Keratinocyte (primary cell): ENCODE data around the gene LEFTY2. TPM values are rescaled to one million over a fixed set of nuclear protein-coding genes. Genes with fewer than 3 reads are reported as not detected.

ENCODE experiments used
- DNase-seq: peaks from one replicate; pipeline ENCODE4 v3.0.0-alpha.2; 2011; ENCODE audit warnings: low read depth, missing footprints, low spot score
- FAIRE-seq: peaks from 2 replicates; lab custom pipeline; 2011; peaks lifted over from hg19 to GRCh38; lab: Jason Lieb, UNC
- H2AFZ ChIP-seq: 2 replicates; pipeline ENCODE4 v1.6.0; 2012; ENCODE audit warnings: low read length, control low read depth, inconsistent platforms; ENCODE audit not compliant: control insufficient read depth
- H3K27ac ChIP-seq: 2 replicates; pipeline ENCODE4 v1.5.1; 2011; ENCODE audit warnings: low read length; ENCODE audit not compliant: control insufficient read depth, insufficient read depth
- H3K27me3 ChIP-seq: 3 replicates; pipeline ENCODE4 v1.6.0; 2011; ENCODE audit warnings: low read length; ENCODE audit not compliant: control insufficient read depth, insufficient read depth; ENCODE audit errors: extremely low read depth
- H3K36me3 ChIP-seq, 2 experiments: 2 replicates in 1 of 2; 3 replicates in 1 of 2; pipeline ENCODE4 v1.5.1; 2011; ENCODE audit warnings: low read length in 2 of 2, mild to moderate bottlenecking in 1 of 2; ENCODE audit not compliant: control insufficient read depth in 2 of 2, insufficient read depth in 2 of 2; ENCODE audit errors: extremely low read depth in 1 of 2
- H3K4me1 ChIP-seq: 3 replicates; pipeline ENCODE4 v1.5.1; 2011; ENCODE audit warnings: low read length; ENCODE audit not compliant: control insufficient read depth, insufficient read depth; ENCODE audit errors: extremely low read depth
- H3K4me2 ChIP-seq: 3 replicates; pipeline ENCODE4 v1.6.0; 2011; ENCODE audit warnings: low read depth, low read length; ENCODE audit not compliant: control insufficient read depth, insufficient read depth; ENCODE audit errors: extremely low read depth
- H3K4me3 ChIP-seq, 3 experiments: fragments of 200-600 bp in 1 of 3; sonication (generic) in 1 of 3; 2 replicates in 2 of 3; 3 replicates in 1 of 3; pipeline ENCODE4 v1.5.1; 2011 to 2016; ENCODE audit warnings: low read length in 3 of 3, mild to moderate bottlenecking in 3 of 3, control low read depth in 2 of 3, inconsistent platforms in 1 of 3, low read depth in 1 of 3, mixed read lengths in 1 of 3, mixed run types in 1 of 3, moderate library complexity in 1 of 3; ENCODE audit not compliant: control insufficient read depth in 2 of 3, insufficient read depth in 2 of 3; ENCODE audit errors: extremely low read depth in 1 of 3
- H3K79me2 ChIP-seq: 2 replicates; pipeline ENCODE4 v1.6.0; 2012; ENCODE audit warnings: low read length; ENCODE audit not compliant: control insufficient read depth, insufficient read depth
- H3K9ac ChIP-seq: 3 replicates; pipeline ENCODE4 v1.6.0; 2011; ENCODE audit warnings: low read length; ENCODE audit not compliant: control insufficient read depth, insufficient read depth; ENCODE audit errors: extremely low read depth
- H3K9me1 ChIP-seq: 3 replicates; pipeline ENCODE4 v1.6.0; 2011; ENCODE audit warnings: low read length; ENCODE audit not compliant: control insufficient read depth, insufficient read depth; ENCODE audit errors: extremely low read depth
- H3K9me3 ChIP-seq: 2 replicates; pipeline ENCODE4 v1.5.1; 2012; ENCODE audit warnings: low read depth, low read length; ENCODE audit not compliant: control insufficient read depth
- H4K20me1 ChIP-seq: 3 replicates; pipeline ENCODE4 v1.6.0; 2011; ENCODE audit warnings: low read length; ENCODE audit not compliant: control insufficient read depth, insufficient read depth; ENCODE audit errors: extremely low read depth
- CTCF ChIP-seq, 3 experiments: IDR thresholded peaks in 1 of 3; conservative IDR thresholded peaks in 1 of 3; optimal IDR thresholded peaks in 1 of 3; 2 replicates in 2 of 3; 3 replicates in 1 of 3; pipeline versions ENCODE3 to v1.5.1; 2011; ENCODE audit warnings: low read length in 3 of 3, mild to moderate bottlenecking in 3 of 3, moderate library complexity in 2 of 3, control low read depth in 1 of 3, inconsistent platforms in 1 of 3; ENCODE audit not compliant: insufficient read depth in 2 of 3; ENCODE audit errors: extremely low read depth in 1 of 3
- EZH2 ChIP-seq: IDR thresholded peaks from one replicate; pipeline ENCODE4 v1.6.1; 2012; ENCODE audit warnings: inconsistent platforms, mild to moderate bottlenecking, low read length, moderate library complexity
- dilution Hi-C: fragments of 300-500 bp; cut with MboI; formaldehyde crosslinking; loops from one replicate; pipeline ENCODE4 v1.7.0; 2020; ENCODE audit warnings: low sequenced_read_pairs; ENCODE audit not compliant: extremely low pct_ligation_motif_present
- polyA plus RNA-seq, 5 experiments: library from polyadenylated mRNA; depleted of rRNA in 3 of 5; stranded (reverse) in 3 of 5; stranded (forward) in 1 of 5; unstranded in 1 of 5; fragments of >200 nt; gene quantifications; 1 replicate in 1 of 5; 2 replicates in 3 of 5; 3 replicates in 1 of 5; pipeline versions ENCODE4 v1.2.1 to v1.2.3, GENCODE V29; 2011 to 2012; ENCODE audit warnings: missing spikeins in 2 of 5, low read depth in 1 of 5, low replicate concordance in 1 of 5

Gene LEFTY2
- polyA plus RNA-seq, 1 donor (not counting 4 experiments of a cell fraction or from before 2014, with no cell fraction given): not detected

DNA sequence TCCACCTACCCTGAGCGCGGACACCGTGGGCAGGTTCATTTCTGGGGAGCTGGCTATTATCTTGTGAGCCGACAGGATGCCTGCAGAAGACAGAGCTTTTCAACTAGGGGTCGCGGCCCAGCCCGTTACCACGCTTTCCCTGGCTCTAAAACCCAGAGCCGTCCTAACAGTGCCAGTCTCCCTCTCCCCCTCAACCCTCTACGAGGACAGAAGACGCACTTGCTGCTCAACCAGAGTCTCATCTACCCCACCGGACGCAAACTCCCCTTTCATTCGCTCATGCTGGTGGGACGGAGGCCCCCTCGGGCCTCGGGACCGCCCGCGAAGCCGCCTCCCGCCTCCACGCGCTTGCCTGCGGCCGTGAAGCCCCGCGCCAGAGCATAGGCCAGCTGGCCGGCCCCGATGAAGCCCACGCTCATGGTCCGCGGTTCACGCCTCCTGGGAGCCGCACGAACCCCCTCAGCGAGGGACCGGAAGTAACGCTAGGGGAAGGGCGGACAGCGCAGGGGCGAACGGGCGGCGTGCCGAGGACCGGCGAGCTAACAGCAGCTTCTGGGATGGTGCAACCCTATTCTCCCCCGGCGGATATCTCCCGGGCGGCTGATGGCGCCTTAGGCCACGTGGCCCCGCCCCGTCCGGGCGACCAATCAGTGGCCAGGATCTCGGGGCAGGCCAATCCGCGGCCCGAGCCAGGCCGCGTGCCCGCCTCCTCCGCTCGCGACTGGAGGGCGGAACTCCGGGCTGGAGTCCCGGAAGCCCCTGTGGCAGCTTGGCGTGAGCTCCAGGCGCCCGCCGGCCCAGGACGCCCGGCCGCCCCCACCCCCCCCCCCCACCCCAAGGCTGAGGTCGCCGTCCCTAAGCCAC lies 17.1 kb downstream of the LEFTY2 start, which contains the start of gene PYCR2:
TSS of gene PYCR2 (minus strand) at position 559 of the 864 bp plus-strand sequence. CDS start at position 419, 140 bp downstream.
- Histone ChIP-seq H3K9ac (peak within 1 kb of the TSS; percentile 95), H4K20me1 (peaks cover 7% of the 10 kb centered on the region), H3K36me3 (peaks cover 4 to 19% of the 10 kb centered on the region in 2 experiments), H3K27me3 (no peaks in the 10 kb centered on the region), H3K27ac (peak within 1 kb of the TSS; percentile 93), H3K79me2 (peaks cover 11% of the 10 kb centered on the region), H3K4me3 (peak within 1 kb of the TSS; percentile 94 to 98 (median 97)), H3K4me1 (peaks cover 40% of the 10 kb centered on the region), H2AFZ (peak within 1 kb of the TSS; percentile 77), H3K9me3 (no peaks in the 10 kb centered on the region), H3K9me1 (peaks cover 6% of the 10 kb centered on the region), H3K4me2 (peak within 1 kb of the TSS; percentile 93)
- DNase-seq (peak; percentile 70), FAIRE-seq (peak; percentile 36)
- TF ChIP-seq CTCF (optimal IDR thresholded peaks at IDR 0.05 in 1 of 3, IDR thresholded peaks at IDR 0.05 in 1 of 3, conservative IDR thresholded peaks at IDR 0.05 in 1 of 3; ENCODE audit: extremely low read depth in 1 of 3, insufficient read depth in 2 of 3, low read length in 3 of 3): no peak
- TF ChIP-seq EZH2: no peak
- dilution Hi-C loops: no loop called here

DNA sequence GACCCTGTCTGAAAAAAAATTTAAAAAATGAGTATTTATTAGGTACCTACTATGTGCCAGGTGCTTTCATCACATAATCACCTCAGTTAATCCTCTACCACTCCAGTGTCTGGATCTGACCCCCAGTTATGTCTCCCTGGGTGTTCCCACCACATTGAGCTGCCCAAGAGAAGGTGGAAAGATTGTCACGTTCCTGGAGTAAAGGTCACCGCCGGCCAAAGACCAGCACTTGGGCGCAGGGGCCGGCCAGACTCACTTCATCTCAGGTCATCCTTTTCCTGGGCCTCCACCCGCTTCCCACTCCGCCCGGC lies 17.7 kb downstream of the LEFTY2 start:
- DNase-seq (no peak), FAIRE-seq (no peak)
- no peaks in the 10 kb centered on the region for H3K27me3 ChIP-seq
- peak overlapping the region; percentile 77 for H2AFZ ChIP-seq
- peak overlapping the region; percentile 93 for H3K4me2 ChIP-seq
- H3K9me1 ChIP-seq: peaks cover 6% of the 10 kb centered on the region
- dilution Hi-C loops: no loop called here
- peaks cover 4 to 20% of the 10 kb centered on the region in 2 experiments for H3K36me3 ChIP-seq
- H3K4me3 ChIP-seq: peak overlapping the region; percentile 94 to 98 (median 97)
- peak overlapping the region; percentile 95 for H3K9ac ChIP-seq
- TF ChIP-seq CTCF (optimal IDR thresholded peaks at IDR 0.05 in 1 of 3, IDR thresholded peaks at IDR 0.05 in 1 of 3, conservative IDR thresholded peaks at IDR 0.05 in 1 of 3; ENCODE audit: extremely low read depth in 1 of 3, insufficient read depth in 2 of 3, low read length in 3 of 3): no peak
- no peak for TF ChIP-seq EZH2
- H3K9me3 ChIP-seq: no peaks in the 10 kb centered on the region
- peaks cover 40% of the 10 kb centered on the region for H3K4me1 ChIP-seq
- H3K79me2 ChIP-seq: peaks cover 11% of the 10 kb centered on the region
- H4K20me1 ChIP-seq: peaks cover 7% of the 10 kb centered on the region
- H3K27ac ChIP-seq: peak overlapping the region; percentile 93
